Activated naive CD4-positive, alpha-beta T cell treated with anti-CD3 and anti-CD28 coated beads, Interleukin-2, amount 50 U/mL, for 16 hours (primary cell): ENCODE measurements around the gene SCAPER.
"Not testable (repeated sequence)": the region's sequence is repeated elsewhere in the genome, so short reads cannot be mapped to it uniquely, and the experiment has no call there.

Experiments used
- DNase-seq: peaks from one replicate; pipeline ENCODE4 v3.0.0-alpha.2; 2020

SCAPER gene

DNA sequence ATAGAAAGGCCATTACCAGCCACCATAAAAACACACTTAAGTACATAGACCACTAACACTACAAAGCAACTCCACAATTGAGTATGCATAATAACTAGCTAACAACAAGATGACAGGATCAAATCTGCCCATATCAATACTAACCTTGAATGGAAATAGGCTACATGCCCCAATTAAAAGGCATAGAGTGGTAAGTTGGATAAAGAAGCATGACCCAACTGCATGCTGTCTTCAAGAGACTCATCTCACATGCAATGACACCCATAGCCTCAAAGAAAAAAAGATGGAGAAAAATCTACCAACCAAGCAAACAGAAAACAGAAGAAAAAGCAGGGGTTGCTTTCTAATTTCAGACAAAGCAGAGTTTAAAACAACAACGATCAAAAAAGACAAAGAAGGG lies 349.9 kb downstream of the SCAPER start:
- DNase-seq, result no peak

DNA sequence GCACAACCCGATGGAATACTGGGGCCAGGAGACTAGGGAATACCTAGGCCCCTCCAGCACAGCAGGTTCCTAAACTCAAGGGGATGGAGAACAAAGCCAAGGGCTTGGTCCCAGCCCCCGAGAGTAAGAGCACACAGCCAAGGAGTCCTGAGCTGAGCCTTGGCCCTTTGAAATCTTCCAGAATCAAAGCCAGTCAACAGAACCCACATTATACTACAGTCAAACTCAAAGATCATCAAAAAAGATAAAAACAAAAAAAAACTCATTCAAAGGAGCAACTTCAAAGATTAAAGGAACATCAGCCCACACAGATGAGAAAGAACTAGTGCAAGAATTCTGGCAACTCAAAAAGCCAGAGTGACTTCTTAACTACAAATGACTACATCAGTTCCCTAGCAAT lies 351.6 kb downstream of the SCAPER start:
- DNase-seq, result no peak

DNA sequence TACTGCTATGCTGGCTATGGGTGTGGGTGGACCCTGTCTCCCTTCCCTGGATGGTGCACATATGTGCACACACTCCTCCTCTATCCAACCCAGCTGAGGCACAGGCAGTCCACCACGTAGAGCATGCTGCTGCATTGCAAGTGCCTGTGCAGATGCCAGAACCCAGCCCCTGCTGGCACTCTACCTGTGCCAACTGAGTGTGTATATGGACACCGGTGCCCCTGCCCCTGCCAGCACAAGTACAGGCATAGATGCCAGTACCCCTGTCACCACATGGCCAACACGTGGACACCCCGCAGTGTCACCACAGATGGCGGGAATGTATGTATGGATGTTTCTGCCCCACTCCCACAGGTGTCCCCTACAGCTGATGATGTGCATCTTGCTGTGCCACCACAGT lies 352.0 kb downstream of the SCAPER start:
- DNase-seq, result no peak

DNA sequence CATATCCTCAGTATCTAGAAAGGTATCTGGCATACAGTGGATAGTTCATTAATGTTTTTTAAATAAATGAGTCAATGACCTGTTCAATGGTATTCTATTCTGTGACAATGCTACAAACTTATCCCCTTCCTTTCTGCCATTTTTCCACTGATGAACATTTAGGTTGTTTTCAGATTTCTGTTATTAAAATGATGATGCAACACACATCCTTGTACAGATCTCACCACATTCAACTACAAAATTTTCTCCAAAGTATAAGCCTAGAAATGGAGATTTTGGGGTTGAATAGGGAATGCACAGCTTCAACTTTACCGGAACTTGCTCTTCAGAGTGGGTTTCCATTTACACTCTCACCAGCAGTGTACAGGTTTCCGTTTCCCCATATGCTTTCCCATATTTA lies 358.3 kb downstream of the SCAPER start:
- no peak for DNase-seq

DNA sequence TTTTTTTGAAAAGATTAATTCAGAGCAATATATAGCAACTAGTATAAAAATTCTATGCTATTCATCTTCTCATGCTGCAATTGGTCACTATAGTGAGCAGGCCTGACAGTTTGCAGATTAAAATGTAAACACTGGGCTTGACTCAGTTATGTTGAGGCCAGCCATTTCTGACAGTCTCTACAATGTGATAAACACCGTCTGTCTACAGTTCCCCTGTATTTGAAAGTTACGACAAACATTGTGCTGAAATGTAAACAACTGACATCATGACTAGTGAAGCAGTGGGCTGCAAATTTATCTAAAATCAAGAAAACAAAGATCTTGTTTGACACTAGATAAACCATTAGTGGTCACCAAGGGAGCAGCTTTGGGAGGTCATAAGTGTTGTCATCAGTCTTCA lies 371.1 kb downstream of the SCAPER start:
- DNase-seq, result no peak

DNA sequence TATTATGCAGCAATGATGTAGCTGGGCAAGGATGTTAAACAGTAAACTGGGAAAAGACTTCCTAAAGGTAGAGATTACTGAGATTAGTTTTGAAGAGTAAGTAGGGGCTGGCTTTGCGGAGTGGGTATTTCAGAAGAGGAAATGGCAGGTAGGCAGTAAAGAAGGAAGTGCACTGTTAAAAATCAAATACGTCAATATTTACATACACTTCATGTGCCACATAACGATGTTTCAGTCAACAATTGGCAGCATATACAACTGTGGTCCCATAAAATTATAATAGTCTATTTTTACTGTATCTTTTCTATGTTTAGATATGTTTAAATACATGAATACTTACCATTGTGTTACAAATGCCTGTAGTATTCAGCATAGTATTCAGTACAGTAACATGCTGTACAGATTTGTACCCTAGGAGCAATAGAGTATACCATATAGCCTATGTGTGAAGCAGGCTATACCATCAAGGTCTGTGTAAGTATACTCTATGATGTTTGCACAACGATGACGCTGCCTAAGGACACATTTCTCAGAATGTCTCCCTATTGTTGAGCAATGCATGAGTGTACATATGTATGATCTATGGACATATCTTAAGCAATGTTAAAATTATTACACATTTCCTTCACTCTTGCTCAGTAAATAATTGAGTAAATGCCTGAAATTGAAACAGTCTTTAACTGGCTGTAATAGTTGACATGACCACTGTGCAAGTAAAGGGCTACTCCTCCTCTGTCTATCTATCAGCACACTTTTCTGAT lies 371.9 kb downstream of the SCAPER start:
- no peak for DNase-seq

DNA sequence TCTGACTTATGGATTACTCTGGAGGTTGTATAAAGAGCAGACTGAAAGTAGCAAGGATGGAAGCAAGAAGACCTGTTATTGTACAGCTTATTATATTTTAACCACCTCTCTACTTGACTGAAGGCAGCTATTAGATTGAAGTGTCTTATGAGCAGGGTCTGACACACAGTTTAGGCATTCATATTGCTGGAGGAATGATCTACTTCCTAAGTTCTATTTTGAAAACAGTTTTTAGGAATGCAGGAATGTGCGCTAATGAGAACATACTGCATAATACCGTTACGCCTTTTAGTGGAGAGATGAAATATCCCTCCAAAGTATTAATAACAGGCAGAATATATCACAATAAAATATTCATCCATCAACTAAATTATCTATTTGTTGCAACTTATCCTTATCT lies 375.2 kb downstream of the SCAPER start:
- no peak for DNase-seq

DNA sequence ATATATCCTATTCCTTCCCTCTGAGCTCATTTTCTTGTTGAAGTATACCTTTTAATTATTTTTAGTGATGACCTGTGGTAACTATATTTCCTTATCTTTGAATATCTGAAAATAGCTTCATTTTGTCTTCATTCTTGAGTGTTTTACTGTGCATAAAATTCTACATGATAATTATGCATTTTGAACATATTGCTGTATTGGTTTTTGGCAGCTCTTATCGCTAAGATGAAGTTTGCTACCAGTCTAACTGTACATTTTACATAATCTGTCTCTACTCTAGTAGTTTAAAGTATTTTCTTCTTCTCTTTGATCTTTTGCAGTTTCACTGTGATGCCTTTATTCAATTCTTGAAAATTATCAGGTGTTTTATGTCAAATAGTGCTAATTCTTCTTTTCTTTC lies 379.0 kb downstream of the SCAPER start:
- no peak for DNase-seq

DNA sequence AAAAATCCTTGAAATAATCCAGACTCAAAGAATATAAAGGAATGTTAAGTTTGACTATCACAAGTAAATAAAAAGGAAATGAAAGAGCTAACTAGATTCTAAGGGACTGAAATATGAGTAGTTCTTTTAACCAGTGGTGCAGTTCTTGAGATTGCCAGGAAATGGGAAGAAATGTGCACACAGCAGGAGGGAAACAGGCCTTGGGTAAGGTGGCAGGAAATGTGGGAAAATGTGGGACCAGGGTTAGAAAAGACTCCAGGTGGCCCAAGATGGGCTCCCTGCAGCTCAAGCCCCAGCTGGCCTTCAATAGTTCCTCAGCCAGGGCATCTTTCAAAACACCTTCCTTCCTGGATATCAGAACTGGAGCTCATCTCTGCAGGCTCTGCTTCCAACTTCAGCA lies 387.2 kb downstream of the SCAPER start:
- no peak for DNase-seq

DNA sequence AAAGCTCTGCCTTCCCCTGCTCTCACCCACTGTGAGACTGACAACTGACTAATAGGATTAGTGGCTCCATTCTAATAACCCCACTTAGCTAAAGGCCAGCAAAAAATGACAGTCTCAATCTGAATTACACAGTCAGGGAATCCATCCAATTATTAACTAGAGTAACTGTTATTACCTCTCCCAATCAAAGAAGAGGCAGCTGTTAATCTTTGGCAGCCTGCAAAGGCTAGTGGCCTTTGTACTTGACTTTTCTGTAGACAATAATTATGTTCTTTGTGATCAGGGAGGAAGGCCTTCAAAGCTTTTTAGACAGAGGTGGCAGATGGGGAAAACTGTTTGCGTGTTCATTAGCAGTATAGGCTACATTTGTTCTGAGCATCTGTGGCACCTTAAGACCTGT lies 390.9 kb downstream of the SCAPER start:
- no peak for DNase-seq

DNA sequence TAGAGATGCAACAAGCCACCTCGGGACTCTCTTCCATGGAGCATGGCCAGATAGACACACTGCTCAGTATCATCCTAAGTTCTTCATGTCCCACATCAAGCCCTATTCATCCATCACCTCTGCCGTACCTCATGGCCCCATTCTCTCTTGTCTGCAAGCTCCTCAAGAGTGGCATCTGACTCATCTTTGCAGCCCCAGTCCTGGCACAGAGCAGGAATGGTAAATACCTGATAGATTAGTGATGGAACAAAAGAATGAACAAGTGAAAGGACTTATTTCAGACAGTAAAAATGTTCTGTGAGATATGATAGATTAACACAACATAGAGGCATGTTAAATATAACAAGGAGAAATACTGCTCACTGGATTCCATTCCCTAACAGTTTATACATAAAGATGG lies 392.2 kb downstream of the SCAPER start:
- DNase-seq, result no peak

DNA sequence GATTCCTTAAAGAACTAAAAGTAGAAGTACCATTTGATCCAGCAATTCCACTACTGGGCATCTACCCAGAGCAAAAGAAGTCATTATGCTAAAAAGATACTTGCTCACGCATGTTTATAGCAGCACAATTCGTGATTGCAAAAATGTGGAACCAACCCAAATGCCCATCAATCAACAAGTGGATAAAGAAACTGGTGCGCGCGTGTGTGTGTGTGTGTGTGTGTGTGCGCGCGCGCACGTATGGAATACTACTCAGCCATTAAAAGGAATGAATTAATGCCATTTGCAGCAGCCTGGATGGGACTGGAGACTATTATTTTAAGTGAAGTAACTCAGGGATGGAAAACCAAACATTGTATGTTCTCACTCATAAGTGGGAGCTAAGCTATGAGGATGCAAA lies 394.5 kb downstream of the SCAPER start:
- DNase-seq, result not testable (repeated sequence)

DNA sequence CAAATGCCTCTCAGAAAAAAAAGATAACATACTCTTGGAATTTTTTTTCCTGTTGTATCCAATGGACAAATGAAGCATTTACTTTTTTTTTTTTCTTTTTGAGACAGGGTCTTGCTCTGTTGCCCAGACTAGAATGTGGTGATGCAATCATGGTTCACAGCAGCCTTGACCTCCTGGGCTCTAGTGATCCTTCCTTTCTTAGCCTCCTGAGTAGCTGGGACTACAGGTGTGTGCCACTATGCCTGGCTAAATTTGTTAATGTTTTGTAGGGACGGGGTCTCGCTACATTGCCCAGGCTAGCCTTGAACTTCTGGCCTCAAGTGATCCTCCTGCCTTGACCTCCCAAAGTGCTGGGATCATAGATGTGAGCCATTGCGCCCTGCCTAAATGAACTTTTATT lies 401.3 kb downstream of the SCAPER start:
- DNase-seq, result no peak

DNA sequence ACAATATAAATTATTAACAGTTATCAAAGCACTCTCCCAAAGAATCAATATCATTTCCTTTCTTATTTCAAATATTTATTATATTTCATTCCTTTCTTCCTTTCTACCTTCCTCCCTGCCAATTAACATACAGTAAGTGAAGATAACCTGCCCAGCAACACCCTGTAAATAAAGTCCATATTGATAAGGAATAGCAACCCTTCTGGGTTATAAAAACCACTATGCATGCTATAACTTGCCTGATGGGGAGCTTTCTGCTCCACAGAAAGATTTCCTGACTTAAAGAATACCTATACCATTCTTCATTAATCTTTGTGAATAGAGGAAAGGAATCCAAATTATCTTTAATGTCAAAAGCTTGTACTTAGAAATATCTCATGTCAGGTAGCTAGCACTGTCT lies 402.0 kb downstream of the SCAPER start:
- DNase-seq, result no peak

DNA sequence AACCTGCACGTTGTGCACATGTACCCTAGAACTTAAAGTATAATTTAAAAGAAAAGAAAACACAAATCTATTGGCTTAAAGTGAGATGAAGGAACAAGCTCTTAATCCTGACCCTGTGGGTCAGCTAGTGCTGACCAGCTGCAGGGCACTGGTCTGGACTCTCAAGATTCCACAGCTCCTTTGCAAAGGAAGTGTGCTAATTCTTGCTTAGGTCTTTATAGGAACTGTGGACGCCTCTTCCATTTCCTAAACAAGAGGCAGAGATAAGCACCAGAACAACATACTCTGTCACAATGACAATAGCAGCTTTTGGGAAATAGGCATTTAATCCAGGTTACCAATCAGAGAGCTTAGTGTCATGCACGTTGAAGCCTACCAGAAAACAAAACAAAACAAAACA lies 402.5 kb downstream of the SCAPER start:
- no peak for DNase-seq

DNA sequence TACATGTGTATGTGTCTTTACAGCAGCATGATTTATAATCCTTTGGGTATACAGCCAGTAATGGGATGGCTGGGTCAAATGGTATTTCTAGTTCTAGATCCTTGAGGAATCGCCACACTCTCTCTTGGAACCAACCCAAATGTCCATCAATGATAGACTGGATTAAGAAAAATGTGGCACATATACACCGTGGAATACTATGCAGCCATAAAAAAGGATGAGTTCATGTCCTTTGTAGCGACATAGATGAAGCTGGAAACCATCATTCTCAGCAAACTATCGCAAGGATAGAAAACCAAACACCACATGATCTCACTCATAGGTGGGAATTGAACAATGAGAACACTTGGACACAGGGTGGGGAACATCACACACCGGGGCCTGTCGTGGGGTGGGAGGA lies 403.0 kb downstream of the SCAPER start:
- DNase-seq, result not testable (repeated sequence)

DNA sequence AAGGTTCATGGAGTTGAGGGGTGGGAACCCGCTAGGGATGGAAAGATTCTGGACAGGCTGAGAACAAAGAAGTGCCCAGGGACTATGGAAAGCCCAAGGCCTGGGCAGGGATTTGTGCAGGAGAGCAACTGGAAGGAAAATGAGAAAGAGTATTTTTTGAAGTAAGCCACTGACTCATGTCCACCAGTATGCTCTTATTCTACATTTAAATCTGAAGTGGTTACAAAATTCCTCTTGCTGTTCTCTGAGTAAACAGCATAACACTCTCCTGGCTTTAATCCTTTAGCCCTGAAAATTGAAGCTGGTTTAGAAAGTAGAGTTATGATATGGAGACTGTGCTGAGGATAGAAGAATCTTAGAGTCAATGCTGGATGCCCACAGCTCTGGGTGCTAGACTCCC lies 403.4 kb downstream of the SCAPER start:
- no peak for DNase-seq

DNA sequence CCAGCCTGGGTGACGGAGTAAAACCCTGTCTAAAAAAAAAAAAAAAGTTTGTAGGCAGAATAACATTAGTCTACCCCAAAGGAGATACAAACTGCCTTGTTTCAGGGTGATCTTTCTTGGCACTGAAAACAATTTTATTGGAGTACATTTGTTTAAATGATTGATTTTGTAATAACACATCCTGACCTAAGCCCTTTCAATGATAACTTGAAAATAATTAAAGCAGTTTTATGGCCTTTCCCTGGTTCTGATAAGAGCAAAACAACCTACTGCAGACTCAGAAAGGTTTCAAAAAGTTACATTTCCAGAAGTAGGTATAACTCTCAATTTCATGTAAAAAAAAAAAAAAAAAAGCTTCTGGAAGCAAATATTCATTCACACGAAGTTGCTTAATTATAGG lies 404.1 kb downstream of the SCAPER start:
- DNase-seq, result no peak

DNA sequence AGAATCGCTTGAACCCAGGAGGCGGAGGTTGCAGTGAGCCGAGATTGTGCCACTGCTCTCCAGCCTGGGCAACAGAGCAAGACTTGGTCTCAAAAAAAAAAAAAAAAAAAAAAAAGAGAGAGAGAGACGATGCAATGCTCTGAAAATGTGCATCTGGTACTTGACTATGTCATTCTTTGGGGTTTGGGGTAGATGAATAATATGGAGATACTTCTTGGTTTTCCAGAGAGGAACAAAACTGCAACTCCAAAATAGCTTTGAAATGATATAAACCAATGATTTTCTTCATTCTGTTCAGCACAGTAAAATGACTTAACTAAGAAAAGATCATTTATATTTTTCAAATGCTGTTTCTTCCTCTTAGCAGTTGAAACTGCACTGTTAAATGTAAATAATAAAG lies 409.7 kb downstream of the SCAPER start:
- DNase-seq, result no peak

DNA sequence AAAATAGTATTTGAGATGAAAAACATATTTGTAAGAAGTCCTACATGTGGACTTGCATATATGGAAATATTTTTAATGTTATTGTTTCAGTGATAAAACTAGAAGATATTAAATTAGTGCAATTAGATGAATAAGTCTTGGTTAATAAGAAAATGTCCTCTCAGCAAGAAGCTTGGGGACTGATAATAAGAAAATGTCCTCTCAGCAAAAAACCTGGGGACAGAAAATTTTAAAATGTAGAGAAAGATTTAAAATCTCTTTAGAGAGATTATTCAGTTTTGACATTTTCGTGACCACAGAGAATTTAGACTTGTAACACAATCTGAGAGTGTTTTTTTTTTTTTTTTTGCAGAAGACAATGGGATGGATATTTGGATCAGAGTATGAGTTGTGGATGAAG lies 412.6 kb downstream of the SCAPER start:
- no peak for DNase-seq

DNA sequence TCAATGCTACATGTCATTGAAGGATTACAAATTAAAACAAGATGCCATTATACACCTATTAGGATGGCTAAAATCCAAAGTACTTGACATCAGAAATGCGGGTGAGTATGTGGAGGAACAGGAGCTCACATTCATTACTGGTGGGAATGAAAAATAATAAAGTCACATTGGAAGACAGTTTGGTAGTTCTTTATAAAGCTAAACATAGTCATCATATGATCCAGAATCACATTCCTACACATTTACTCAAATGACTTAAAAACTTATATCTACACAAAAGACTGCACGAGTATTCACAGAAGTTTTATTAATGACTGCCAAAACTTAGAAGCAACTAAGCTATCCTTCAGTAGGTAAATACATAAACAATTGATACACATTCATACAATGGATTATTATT lies 421.4 kb downstream of the SCAPER start:
- DNase-seq, result no peak

DNA sequence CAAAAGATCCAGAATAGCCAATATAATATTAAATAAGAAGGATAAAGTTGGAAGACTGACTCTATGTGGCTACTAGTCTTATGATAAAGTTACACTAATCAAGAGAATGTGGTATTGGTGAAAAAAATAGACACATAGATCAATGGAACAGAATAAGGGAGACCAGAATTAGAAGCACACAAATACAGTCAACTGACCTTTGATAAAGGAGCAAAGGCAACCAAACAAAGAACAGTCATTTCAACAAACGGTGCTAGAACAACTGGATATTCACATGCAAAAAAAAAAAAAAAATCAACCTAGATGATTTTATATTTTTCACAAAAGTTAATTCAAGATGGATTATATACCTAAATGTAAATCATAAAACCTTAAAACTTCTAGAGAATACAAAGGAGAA lies 422.1 kb downstream of the SCAPER start:
- DNase-seq, result no peak

DNA sequence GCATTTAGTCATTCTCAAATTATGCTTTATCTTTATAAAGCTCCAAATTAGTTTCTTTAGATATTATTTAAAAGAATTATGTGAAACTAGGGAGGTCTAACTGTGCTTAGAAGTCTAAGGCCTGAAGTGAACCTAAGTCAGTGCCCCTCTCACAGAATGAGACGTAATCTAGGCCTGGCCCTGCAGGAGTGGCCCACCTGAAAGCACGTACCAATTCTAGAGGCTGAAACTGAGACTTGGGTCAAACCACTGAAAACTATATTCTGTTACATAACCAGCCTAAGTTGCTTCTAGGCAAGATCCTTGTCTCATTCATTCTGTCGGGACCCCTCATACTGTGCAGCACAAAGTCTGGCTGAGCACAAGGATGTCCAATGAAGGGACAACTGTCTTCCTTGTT lies 424.9 kb downstream of the SCAPER start:
- no peak for DNase-seq

DNA sequence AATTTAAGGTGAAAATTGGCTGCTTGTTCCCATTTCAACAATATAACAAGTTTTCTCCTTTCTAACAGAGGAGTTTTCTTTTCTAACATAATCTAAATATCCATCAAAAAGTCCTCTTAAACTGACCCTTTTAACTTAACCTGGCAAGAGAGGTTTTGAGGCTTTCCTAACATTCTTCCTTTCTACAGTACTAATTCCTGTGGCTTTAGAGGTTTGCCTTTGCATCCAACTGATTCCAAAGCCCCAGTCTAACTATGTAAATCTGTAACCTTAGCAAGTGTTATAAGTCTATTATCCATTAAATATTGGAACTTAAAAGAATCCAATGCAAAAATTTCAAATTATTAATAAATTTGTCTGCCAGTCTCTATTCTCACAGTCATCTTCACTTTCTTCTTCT lies 434.4 kb downstream of the SCAPER start:
- no peak for DNase-seq

DNA sequence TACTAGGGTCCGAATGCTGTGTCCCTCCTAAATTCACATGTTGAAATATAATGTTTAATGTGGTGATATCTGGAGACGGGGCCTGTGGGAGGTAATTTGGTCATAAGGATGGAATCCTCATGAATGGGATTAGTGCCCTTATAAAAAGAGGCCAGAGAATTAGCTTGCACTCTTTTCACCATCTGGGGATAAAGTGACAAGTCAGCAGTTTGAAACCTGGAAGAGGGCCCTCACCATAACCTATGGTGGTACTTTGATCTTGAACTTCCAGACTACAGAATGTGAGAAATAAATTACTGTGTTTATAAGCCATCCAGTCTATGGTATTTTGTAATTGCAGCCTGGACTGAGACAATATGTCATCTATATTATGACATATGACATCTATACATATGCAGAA lies 436.4 kb downstream of the SCAPER start:
- no peak for DNase-seq

DNA sequence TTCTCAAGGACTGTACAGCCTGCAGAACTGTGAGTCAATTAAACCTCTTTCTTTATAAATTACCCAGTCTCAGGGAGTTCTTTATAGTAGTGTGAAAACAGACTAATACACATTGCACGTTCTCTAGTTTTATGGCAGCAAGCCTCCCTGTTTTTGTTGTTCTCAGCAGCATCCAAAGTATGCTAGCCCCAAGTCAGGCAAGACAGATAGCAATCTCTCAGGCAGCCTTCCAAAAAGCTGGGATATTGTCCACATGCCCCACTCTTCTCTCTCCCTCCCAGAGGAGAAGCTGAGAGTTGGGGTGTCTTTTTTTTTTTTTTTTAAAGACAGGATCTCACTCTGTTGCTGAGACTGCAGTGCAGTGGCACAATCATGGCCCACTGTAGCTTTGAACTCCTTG lies 438.0 kb downstream of the SCAPER start:
- DNase-seq, result no peak
